Mesenchymal stem cell (in vitro differentiated cells and primary cell): ENCODE data around the gene KANTR.

Experiments
- DNase-seq: peaks from one replicate; pipeline ENCODE4 v3.0.0-alpha.2; 2013
- H2AFZ ChIP-seq: one replicate; pipeline ENCODE4 v1.6.1; 2013; ENCODE audit warnings: low read depth, mild to moderate bottlenecking, control low read depth, inconsistent platforms, low read length, moderate library complexity
- H2AK5ac ChIP-seq: 2 replicates; pipeline ENCODE4 v1.6.1; 2013; ENCODE audit warnings: low read length, moderate library complexity, mild to moderate bottlenecking, inconsistent platforms; ENCODE audit not compliant: severe bottlenecking
- H2BK120ac ChIP-seq: one replicate; pipeline ENCODE4 v1.6.1; 2013; ENCODE audit warnings: low read depth, mild to moderate bottlenecking, inconsistent platforms, low read length, moderate library complexity
- H2BK12ac ChIP-seq, 2 experiments: one replicate each; pipeline ENCODE4 v1.6.1; 2013; ENCODE audit warnings: inconsistent platforms in 2 of 2, low read length in 2 of 2, mild to moderate bottlenecking in 2 of 2, moderate library complexity in 2 of 2, control low read depth in 1 of 2
- H2BK15ac ChIP-seq: one replicate; pipeline ENCODE4 v1.6.1; 2013; ENCODE audit warnings: mild to moderate bottlenecking, low read depth, inconsistent platforms; ENCODE audit not compliant: poor library complexity, severe bottlenecking
- H2BK5ac ChIP-seq: 2 replicates; pipeline ENCODE4 v1.6.1; 2013; ENCODE audit warnings: low read depth, mild to moderate bottlenecking, low read length, control low read depth, inconsistent platforms; ENCODE audit not compliant: poor library complexity, severe bottlenecking
- H3K14ac ChIP-seq, 2 experiments: one replicate each; pipeline ENCODE4 v1.6.1; 2013; ENCODE audit warnings: inconsistent platforms in 2 of 2, low read length in 2 of 2, control low read depth in 1 of 2, mild to moderate bottlenecking in 1 of 2, moderate library complexity in 1 of 2
- H3K18ac ChIP-seq, 2 experiments: one replicate each; pipeline ENCODE4 v1.6.1; 2013; ENCODE audit warnings: inconsistent platforms in 2 of 2, low read length in 2 of 2, control low read depth in 1 of 2, low read depth in 1 of 2, mild to moderate bottlenecking in 1 of 2
- H3K23ac ChIP-seq, 2 experiments: one replicate each; pipeline ENCODE4 v1.6.1; 2013; ENCODE audit warnings: inconsistent platforms in 2 of 2, low read length in 2 of 2, mild to moderate bottlenecking in 2 of 2, moderate library complexity in 2 of 2, control low read depth in 1 of 2
- H3K27ac ChIP-seq: 2 replicates; pipeline ENCODE4 v1.5.1; 2013; ENCODE audit warnings: mild to moderate bottlenecking, moderate library complexity, low read length, control low read depth, inconsistent platforms; ENCODE audit not compliant: poor library complexity, severe bottlenecking
- H3K27me3 ChIP-seq, 2 experiments: 2 replicates each; pipeline versions ENCODE4 v1.6.1 to v1.7.0; 2013; ENCODE audit warnings: low read length in 2 of 2, mild to moderate bottlenecking in 2 of 2, moderate library complexity in 2 of 2, control low read depth in 1 of 2, inconsistent platforms in 1 of 2; ENCODE audit not compliant: control insufficient read depth in 1 of 2, insufficient read depth in 1 of 2
- H3K36me3 ChIP-seq, 2 experiments: 2 replicates each; pipeline versions ENCODE4 v1.6.1 to v1.7.0; 2013; ENCODE audit warnings: low read length in 2 of 2, control low read depth in 1 of 2, inconsistent platforms in 1 of 2, low read depth in 1 of 2, mild to moderate bottlenecking in 1 of 2; ENCODE audit not compliant: insufficient read depth in 2 of 2, control insufficient read depth in 1 of 2
- H3K4ac ChIP-seq, 2 experiments: one replicate each; pipeline ENCODE4 v1.6.1; 2013; ENCODE audit warnings: inconsistent platforms in 2 of 2, low read length in 2 of 2, mild to moderate bottlenecking in 2 of 2, moderate library complexity in 2 of 2, control low read depth in 1 of 2, low read depth in 1 of 2
- H3K4me1 ChIP-seq: 2 replicates; pipeline ENCODE4 v1.6.1; 2013; ENCODE audit warnings: low read depth, low read length, control low read depth; ENCODE audit not compliant: control insufficient read depth, insufficient read depth
- H3K4me2 ChIP-seq: 2 replicates; pipeline ENCODE4 v1.6.1; 2013; ENCODE audit warnings: low read length, mild to moderate bottlenecking, inconsistent platforms; ENCODE audit not compliant: poor library complexity, severe bottlenecking
- H3K4me3 ChIP-seq, 2 experiments: 2 replicates each; pipeline versions ENCODE4 v1.5.1 to v1.7.0; 2013; ENCODE audit warnings: low read length in 2 of 2, mild to moderate bottlenecking in 2 of 2, control low read depth in 1 of 2, low read depth in 1 of 2; ENCODE audit not compliant: insufficient read depth in 1 of 2
- H3K79me1 ChIP-seq: replicated peaks from 2 replicates; pipeline ENCODE4 v1.6.1; 2013; ENCODE audit warnings: mild to moderate bottlenecking, control low read depth, low read length, inconsistent platforms; ENCODE audit not compliant: poor library complexity, severe bottlenecking
- H3K9ac ChIP-seq: 2 replicates; pipeline ENCODE4 v1.7.0; 2013; ENCODE audit warnings: mild to moderate bottlenecking, low read length, moderate library complexity
- H3K9me3 ChIP-seq: 2 replicates; pipeline ENCODE4 v1.7.0; 2013; ENCODE audit warnings: mild to moderate bottlenecking, low read length; ENCODE audit not compliant: control insufficient read depth
- H4K8ac ChIP-seq: one replicate; pipeline ENCODE4 v1.6.1; 2013; ENCODE audit warnings: inconsistent platforms, mild to moderate bottlenecking, low read length, moderate library complexity
- H4K91ac ChIP-seq: one replicate; pipeline ENCODE4 v1.6.1; 2013; ENCODE audit warnings: mild to moderate bottlenecking, low read length, inconsistent platforms
- WGBS: methylation state at CpG from one replicate; pipeline ENCODE4 v1.1.7; 2013; ENCODE audit warnings: mixed read lengths; 5-methylcytosine and 5-hydroxymethylcytosine counted together

KANTR gene

DNA sequence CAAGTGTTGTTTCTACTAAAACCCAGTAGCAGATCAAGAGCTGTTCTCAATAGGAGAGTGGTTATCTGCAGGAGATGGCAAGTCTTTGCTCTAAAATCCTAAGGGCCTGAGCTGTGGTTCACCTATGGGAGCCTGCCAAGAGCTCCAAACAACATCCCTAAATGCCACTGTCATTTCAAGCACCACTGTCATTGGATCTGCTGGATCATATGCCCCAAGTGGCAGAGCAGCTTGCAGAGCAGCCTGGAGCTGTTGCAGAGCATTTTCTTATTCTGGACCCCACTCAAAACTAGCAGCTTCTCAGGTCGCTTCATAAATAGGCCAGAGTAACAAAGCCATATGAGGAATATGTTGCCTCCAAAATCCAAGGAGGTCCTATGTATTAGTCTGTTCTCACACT, 59.6 kb downstream of the KANTR start:
- DNase-seq, result no peak
- no peaks in the 10 kb centered on the region for H3K79me1 ChIP-seq
- H3K23ac ChIP-seq, result no peak overlapping the region
- H2BK12ac ChIP-seq, result no peak overlapping the region
- H2AFZ ChIP-seq, result no peak overlapping the region
- H2BK5ac ChIP-seq, result no peak overlapping the region
- H3K18ac ChIP-seq, result no peak overlapping the region
- no peak overlapping the region for H3K14ac ChIP-seq
- whole genome bisulfite sequencing, result no CpG with 5 or more reads among the region's 1 CpG
- H3K4ac ChIP-seq, result no peak overlapping the region
- peaks cover 0 to 22% of the 10 kb centered on the region in 2 experiments for H3K27me3 ChIP-seq
- H2AK5ac ChIP-seq, result no peak overlapping the region
- H3K27ac ChIP-seq, result no peak overlapping the region
- no peak overlapping the region for H4K8ac ChIP-seq
- H3K4me3 ChIP-seq, result no peak overlapping the region
- H3K4me2 ChIP-seq, result no peak overlapping the region
- H3K9ac ChIP-seq, result no peak overlapping the region
- no peaks in the 10 kb centered on the region for H3K36me3 ChIP-seq
- no peak overlapping the region for H2BK15ac ChIP-seq
- no peak overlapping the region for H4K91ac ChIP-seq
- no peaks in the 10 kb centered on the region for H3K4me1 ChIP-seq
- H2BK120ac ChIP-seq, result no peak overlapping the region
- peaks cover 11% of the 10 kb centered on the region for H3K9me3 ChIP-seq

DNA sequence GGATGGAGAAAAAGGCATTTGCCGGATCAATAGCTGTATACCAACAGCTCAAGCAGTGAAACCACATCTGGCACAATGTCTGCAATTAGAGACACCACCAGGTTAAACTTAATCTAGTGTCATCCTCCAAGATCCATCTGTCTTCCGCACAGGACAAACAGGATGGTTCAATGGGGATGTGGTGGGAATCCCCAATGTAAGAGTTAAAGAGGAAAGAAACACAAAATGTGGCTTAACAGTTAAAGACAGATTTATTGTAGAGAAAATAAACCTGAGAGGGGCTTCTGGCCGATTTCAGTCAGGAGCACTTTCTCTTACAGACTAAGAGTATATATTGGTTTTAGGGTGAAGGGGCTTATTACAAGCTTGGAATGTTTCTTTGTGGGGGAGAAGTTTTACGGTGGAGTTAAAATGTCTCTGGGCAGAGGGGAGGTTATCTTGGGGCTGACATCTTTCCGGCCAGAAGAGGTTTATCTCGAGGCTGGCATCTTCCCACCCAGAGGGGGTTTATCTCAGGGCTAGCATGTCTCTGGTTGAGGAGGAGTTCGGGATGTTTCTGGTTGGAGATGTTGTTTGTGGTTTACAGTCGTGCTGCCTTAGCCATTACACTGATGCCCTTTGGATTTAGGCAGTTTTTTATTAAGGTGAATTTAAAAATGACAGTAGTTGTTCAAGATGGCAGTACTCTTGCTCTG, 61.7 kb downstream of the KANTR start:
- H3K36me3 ChIP-seq, result no peaks in the 10 kb centered on the region
- H3K4me3 ChIP-seq, result no peak overlapping the region
- H2BK120ac ChIP-seq, result no peak overlapping the region
- no peak overlapping the region for H3K14ac ChIP-seq
- no peak overlapping the region for H2AFZ ChIP-seq
- no peak overlapping the region for H3K18ac ChIP-seq
- no peak for DNase-seq
- H3K79me1 ChIP-seq, result no peaks in the 10 kb centered on the region
- H3K9ac ChIP-seq, result no peak overlapping the region
- no peaks in the 10 kb centered on the region for H3K4me1 ChIP-seq
- no peak overlapping the region for H3K27ac ChIP-seq
- no peak overlapping the region for H2BK5ac ChIP-seq
- H3K9me3 ChIP-seq, result peaks cover 11% of the 10 kb centered on the region
- H2AK5ac ChIP-seq, result no peak overlapping the region
- H2BK15ac ChIP-seq, result no peak overlapping the region
- no peak overlapping the region for H3K4ac ChIP-seq
- peaks cover 0 to 26% of the 10 kb centered on the region in 2 experiments for H3K27me3 ChIP-seq
- 72% methylated on average over 7 of the region's 8 CpGs for WGBS
- no peak overlapping the region for H2BK12ac ChIP-seq
- H4K8ac ChIP-seq, result no peak overlapping the region
- no peak overlapping the region for H3K23ac ChIP-seq
- no peak overlapping the region for H4K91ac ChIP-seq
- no peak overlapping the region for H3K4me2 ChIP-seq

DNA sequence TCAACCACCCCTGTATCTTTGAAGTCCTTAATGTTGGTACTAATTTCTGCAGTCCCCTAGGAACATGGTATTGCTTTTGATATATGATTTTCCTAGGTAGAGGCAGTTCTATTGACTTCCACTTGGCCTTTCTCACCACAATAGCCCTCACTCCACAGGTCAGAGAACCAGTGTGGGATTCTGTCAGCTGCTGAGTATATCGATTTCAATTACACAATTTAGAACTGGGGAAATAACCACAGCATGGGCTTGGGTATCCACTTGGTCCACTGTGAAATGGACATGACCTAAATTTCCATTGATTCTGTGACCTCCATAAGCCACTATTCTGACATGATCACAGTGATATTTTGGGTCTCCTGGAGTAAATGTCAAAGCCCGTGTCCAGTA, 62.3 kb downstream of the KANTR start:
- Histone ChIP-seq H3K27ac (no peak overlapping the region), H3K23ac (no peak overlapping the region), H3K4me2 (no peak overlapping the region), H3K79me1 (no peaks in the 10 kb centered on the region), H2BK5ac (no peak overlapping the region), H3K36me3 (no peaks in the 10 kb centered on the region), H3K9me3 (peaks cover 7% of the 10 kb centered on the region), H2AFZ (no peak overlapping the region), H3K9ac (no peak overlapping the region), H2BK15ac (no peak overlapping the region), H3K4me1 (no peaks in the 10 kb centered on the region), H4K8ac (no peak overlapping the region), H3K27me3 (peaks cover 0 to 27% of the 10 kb centered on the region in 2 experiments), H2BK120ac (no peak overlapping the region), H2AK5ac (no peak overlapping the region), H4K91ac (no peak overlapping the region), H2BK12ac (no peak overlapping the region), H3K14ac (no peak overlapping the region), H3K4me3 (no peak overlapping the region), H3K18ac (no peak overlapping the region), H3K4ac (no peak overlapping the region)
- DNase-seq, result no peak
- 100% methylated on average over 1 of the region's 2 CpGs for WGBS

DNA sequence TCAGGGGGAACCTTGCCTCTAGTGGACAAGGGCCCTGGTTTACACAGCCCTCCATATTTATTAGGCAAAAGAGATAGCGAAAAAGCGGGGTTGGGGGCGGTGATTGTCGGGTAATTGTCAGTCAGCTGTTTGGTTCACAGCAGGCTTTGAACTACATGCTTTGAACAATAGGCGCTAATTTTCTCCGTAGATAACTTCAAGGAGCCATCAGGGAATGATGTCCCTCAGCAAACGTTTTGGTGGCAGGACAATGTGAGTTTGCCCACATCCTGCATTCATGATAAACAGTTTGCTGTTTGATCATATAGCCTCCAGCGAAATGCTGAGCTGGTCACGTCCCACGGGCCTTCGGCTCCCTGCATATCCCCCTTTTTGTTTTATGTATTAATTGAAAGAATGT, 65.2 kb downstream of the KANTR start:
- Histone ChIP-seq H2AK5ac (no peak overlapping the region), H3K4me3 (no peak overlapping the region), H3K27me3 (peaks cover 0 to 30% of the 10 kb centered on the region in 2 experiments), H4K91ac (no peak overlapping the region), H2BK120ac (no peak overlapping the region), H2BK12ac (no peak overlapping the region), H3K79me1 (no peaks in the 10 kb centered on the region), H3K18ac (no peak overlapping the region), H2BK15ac (no peak overlapping the region), H3K14ac (no peak overlapping the region), H2AFZ (no peak overlapping the region), H3K4me2 (no peak overlapping the region), H3K9ac (no peak overlapping the region), H3K9me3 (no peaks in the 10 kb centered on the region), H4K8ac (no peak overlapping the region), H3K4me1 (no peaks in the 10 kb centered on the region), H3K4ac (no peak overlapping the region), H3K23ac (no peak overlapping the region), H3K27ac (no peak overlapping the region), H2BK5ac (no peak overlapping the region), H3K36me3 (no peaks in the 10 kb centered on the region)
- 70% methylated on average over 7 of the region's 11 CpGs for WGBS
- DNase-seq, result no peak
